Measurements from ENCODE around the gene GRIP2.

GRIP2 gene

GRCh38 chr3:14561051-14561960 is 21.2 kb upstream of the GRIP2 start:
- no peak for DNase-seq

GRCh38 chr3:14560110-14560509 is 20.0 kb upstream of the GRIP2 start:
- no peak for DNase-seq

DNA sequence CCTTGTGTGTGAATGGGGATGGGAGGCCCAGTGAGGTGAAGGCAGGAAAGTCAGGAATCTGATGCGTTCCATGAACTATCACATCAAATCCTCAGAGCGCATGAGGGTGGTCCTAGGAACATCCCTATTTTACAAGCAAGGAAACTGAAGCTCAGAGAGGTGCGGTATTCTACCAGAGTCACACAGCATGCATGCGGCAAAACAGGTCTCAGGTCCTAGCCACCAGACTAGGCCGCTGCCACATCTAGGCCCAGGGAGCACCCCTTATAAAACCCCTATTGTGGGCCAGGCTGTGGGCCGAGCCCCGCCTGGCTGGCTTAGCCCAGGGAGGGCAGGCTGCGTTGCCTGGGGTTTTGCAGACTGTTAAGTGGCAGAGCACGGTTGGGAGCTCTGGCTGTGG is 17.9 kb upstream of the GRIP2 start:
- no peak for DNase-seq

DNA sequence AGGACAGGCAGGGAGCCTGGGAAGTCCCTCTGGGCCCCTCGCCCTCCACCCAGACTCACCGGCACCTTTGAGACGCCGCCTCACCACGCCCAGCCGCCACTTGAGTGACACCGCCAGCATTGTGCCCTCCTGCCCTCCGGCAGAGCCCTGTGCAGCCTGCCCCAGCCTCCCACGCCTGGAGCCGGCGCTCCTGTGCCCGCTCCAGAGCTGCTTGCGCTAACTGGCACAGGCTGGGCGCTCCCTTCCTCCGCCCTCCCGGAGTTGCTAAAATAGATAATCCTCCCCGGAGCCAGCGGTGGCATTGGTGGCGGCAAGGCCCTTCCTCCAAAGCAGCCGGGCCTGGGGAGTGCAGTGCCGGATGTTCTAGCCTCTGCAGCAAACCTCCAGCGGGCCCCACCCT is 15.7 kb upstream of the GRIP2 start:
- DNase-seq = no peak

DNA sequence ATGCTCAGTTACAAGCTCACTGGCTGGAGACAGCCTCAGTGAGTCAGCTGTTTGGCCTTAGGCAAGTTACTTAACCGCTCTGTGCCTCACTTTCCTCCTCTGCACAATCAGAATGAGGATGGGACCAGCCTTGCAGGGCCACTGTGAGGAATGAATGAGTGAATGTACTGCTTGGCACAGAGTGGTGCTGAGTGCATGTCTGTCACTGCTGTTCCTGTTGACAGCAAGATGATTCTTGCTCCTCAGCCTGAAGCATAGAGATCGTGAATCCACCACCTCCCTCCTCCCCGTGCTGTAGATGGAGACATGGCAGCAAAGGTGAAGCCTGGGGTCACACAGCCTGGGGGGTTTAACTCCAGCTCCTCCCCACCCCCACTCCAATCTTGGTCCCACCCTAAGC is 14.6 kb upstream of the GRIP2 start:
- no peak for DNase-seq

DNA sequence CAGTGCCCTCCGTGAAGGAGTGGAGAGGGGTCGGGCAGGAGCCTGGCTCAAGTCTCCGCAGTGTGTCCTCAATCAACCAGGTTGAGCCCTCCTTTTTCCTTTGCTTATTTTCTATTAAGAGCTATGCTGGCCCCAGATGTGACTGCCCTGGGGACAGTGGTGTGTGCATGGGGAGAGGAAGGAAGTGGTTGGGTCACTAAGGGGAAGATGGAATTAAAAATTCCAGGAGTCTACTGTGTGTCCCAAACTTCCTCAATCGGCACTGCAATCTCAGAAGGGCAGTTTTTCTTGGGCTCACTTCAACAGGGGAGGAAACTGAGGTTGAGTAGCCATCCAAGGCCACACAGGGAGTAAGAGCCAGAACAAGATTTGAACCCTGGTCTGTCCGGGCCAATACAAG is 13.7 kb upstream of the GRIP2 start:
- no peak for DNase-seq

DNA sequence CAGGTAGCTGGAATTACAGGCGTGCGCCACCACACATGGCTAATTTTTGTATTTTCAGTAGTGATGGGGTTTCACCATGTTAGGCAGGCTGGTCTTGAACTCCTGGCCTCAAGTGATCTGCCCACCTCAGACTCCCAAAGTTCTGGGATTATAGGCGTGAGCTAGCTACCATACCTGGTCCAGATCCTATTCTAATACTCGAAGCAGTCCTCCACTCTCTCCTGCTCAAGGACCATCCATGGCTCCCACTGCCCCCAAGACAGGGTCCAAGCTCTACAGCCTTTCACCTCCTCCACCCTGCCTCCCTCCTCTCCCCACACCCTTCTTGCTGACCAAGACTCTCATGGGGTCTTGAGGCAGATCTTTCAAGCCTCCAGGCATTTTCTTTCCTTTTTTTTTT is 12.6 kb upstream of the GRIP2 start:
- DNase-seq = no peak

DNA sequence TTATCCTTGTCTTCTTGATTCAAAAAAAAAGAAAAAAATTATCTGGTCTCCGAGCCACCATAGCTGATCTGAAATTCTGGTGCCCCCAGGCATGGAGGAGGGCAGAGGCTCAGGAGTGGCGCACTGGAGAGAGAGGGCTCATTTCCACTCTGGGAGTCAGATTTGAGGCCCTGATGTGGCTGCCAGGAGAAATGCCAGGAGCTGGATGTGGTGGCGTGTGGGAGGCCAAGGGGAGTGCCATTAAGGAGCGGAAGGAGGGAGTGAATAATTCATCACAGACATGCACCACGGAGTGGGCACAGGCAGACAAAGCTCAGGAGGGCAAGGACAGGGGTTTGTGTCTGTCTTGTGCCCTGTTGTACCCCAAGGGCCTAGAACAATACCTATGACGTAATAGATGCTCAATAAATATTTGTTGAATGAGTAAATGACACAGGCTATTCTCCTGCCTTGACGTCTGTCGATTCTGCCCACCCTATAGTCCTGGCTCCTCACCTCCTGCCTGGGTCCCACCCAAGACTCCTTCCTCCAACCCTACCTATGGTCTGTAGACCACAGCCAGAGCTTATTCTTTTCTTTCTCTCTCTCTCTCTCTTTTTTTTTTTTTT is 12.0 kb upstream of the GRIP2 start:
- DNase-seq = no peak

DNA sequence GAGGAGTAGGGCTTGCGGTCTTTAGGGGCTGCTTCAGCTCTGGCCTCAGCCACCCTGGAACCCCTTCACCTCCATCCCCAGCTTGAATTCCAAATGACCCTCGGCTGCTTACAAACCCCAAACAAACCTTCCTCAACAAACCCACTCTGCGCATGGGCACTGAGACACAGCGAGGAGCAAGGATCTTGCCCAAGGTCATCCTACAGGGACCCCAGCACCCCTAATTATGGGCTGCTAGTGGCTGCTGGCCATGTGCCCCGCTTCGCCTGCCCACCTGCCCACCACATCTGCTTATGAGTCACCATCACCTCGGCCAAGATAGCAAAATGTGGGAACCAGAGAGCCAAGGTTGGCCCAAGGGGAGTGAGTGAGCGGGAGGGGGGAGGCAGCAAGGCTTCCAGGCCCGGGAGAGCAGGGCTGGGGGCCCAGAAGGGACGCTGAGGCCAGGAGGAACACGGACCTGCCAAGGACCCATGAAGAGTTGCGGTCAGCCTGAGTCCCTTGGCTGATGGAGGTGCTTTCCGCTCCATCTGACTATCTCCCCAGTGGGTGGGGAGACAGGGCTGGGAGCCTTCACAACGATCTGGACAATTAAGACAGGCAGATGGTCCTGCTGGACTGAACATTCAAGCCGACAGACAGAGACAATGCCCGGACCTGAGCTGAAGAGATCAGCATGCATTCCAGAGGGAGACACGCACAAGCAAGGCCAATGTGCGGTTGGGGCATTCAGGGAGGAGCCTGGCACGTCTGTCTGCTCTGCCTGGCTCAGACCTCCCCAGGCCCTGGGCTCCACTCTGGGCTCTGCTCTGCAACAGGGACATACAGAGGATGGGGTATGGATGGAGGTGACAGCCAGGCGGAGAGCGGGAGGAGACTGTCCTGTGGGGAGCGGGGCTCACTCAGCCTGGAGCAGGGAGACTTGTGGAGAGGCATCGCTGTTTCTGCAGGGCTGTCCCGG is 10.8 kb upstream of the GRIP2 start:
- DNase-seq = no peak

DNA sequence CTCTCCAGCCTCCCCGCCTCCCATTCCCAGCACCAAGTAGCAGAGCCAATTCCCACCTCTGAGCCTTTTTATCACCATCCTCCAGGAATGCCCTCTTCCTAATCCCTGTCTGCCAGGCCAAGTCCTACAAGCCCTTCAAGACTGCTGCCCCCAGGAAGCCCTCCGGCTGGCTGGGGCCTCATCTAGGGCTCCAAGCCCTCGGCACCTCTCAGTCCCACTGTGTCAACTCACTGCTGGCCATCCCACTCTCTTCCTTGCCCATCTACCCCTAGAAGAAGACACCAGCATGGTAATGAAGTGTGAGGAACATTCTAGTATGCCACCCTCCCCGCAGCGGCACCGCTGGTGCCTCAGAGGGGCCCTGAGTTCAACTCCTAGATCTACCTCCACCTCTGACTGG is 10.0 kb upstream of the GRIP2 start:
- no peak for DNase-seq

- DNase-seq = no peak
Measured at GRCh38 chr3:14549256-14549919, 9.2 kb upstream of the GRIP2 start.

DNA sequence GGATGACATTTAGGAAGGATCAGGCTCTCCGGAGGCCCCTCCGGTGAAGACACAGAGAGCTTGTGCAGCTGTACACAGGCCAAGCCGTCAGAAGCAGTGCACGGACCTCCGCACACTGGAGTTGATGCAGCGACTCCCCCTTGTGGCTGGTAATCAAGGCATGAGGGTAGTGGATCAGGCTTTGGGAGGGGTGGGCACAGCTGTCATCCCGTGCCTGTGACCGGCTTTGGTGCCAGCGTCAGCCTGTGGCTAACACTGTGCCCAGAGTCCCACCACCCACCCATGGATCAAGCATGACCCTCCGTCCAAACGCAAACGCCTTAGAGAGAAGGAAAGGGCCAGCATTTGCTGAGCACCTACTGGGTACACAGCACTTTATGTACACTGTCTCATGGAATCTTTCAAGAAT is 8.2 kb upstream of the GRIP2 start:
- peak; percentile 77 for DNase-seq

- DNase-seq = no peak
Measured at GRCh38 chr3:14547693-14548092, 7.6 kb upstream of the GRIP2 start.

GRCh38 chr3:14546041-14546440 is 5.9 kb upstream of the GRIP2 start:
- DNase-seq = no peak

GRCh38 chr3:14545251-14545635 is 5.1 kb upstream of the GRIP2 start:
- DNase-seq = no peak

DNA sequence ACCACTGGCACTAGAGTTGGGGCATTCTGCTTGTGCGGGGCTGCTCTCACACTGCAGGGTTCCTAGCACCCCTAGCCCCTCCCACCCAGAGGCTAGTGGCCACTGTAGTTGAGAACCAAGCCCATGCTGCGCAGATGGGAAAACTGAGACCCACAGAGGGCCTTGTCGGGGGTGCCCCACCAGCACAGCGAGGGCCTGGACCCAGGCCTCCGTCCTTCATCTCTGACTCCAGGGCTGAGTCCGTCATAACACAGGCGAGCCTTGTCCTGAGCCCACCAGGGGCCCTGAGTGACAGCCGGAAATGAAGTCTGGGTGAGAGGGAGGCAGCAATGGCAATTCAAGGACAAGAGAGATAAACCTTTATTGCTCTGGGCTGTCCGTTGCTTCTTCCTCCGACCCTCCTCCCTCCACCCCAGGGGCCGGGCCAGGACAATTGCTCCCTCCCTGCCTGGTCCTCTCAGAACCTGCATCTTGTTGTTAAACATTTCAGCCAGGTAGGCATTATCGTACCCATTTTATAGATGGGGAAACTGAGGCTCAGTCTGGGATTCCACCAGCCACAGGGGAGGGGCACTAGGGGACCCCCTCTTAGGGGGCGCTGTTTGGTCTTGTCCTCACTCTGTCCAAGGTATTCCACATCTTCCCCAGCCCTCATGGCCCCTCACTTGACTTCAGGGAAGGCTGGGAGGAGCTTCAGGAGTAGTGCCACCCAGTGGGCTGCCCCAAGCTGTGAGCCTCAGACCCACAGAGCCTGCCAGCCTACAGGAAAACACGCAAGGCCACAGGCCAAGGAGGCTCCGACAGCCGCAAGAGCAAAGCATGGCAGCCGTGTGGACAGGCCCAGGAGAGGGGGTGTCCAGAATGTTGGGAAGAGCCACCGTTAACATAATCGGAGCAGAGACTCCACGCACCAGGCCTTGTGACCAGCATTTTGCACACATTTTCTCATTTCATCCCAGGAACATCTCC is 4.4 kb upstream of the GRIP2 start:
- DNase-seq = no peak

DNA sequence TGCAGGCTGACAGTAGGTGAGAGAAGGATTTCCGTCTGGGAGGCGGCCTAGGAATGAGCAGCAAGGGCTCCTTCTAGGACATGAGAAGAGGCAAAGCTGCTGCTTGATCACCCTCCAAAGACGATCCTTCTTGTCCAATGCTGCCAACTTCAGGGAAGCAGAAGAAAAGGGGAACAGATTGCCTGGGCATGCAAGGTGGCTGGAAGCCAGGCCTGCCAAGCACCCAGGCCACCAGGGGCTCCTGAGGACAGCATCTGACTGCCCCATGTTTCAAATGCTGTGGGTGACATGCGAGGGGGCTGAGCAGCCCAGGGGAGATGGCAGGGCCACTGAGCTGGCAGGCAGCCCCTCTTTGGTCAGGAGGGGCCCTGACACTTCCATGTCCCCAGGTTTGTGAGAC is 3.3 kb upstream of the GRIP2 start:
- DNase-seq = no peak

- no peak for DNase-seq
Measured at GRCh38 chr3:14542656-14543055, 2.5 kb upstream of the GRIP2 start.

DNA sequence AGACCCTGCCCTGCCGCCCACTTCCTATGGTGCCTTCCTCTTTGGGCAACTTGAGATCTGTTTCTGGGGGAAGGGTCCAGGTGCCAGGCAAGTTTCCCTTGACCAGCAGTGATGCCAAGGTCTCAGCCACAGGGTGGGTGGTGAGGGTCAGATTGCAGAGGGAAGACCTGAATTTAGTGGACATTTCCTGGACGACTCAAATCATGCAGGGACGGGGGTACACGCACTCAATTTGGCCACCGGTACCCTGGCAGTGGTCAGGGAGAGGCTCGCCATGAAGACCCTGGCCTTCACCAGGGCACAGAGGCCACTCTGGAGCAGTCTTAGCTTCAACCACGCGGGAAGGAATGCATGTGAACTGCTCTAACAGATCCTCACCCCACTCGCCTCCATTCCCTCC is 1.5 kb upstream of the GRIP2 start:
- no peak for DNase-seq

- no peak for DNase-seq
Measured at GRCh38 chr3:14540821-14541385, 761 bp upstream of the GRIP2 start.

- no peak for DNase-seq
Measured at GRCh38 chr3:14539384-14539741, 779 bp downstream of the GRIP2 start.
